Skeletal muscle cell (primary cell): Measurements from ENCODE around the gene COQ8B.
"Not testable (repeated sequence)": the region's sequence is repeated elsewhere in the genome, so short reads cannot be mapped to it uniquely, and the experiment has no call there.

Experiments
- DNase-seq: peaks from one replicate; pipeline ENCODE4 v3.0.0-alpha.2; 2010; ENCODE audit warnings: low read depth
- H3K4me3 ChIP-seq: 2 replicates; pipeline ENCODE4 v1.5.1; 2011; ENCODE audit warnings: low read depth, mild to moderate bottlenecking, control low read depth, low read length, moderate library complexity

COQ8B gene

DNA sequence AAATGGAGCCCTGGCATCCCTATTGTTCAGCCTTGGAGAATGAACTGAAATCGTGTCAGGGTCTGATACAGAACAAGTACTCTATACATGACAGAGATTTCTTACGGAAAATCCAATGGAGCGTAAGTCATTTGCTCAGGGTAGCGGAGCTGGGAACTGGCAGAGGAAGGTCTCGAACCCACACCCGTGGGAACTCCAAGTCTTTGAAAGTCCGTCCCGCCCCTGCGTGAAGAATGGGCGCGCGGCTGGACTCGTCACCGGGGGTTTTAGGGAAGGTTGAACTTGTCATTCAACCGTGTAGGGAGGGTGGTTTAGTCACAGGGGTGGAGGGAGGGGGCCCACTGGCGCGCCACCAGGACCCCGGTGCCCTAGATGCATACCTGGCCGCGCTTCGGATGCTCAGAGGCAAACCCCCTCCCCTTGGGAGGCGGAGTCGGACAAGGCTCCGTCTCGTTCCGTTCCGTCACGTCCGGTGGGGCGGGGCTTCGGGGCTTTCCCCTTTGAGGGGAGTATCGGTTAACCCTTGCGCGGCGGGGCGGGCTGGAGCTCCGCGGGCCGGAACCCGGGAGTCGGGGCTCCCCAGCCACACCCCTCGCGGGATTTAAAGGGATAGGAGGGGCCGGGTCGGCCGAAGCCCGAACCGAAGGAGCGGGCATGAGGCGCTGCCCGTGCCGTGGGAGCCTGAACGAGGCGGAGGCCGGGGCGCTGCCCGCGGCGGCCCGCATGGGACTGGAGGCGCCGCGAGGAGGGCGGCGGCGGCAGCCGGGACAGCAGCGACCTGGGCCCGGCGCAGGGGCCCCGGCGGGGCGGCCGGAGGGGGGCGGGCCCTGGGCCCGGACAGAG, at the start of gene COQ8B, which contains the start of gene ITPKC:
Gene COQ8B, minus strand, starts transcription at position 405 of the 843 bp plus-strand sequence. CDS start 2,254 bp downstream, outside the sequence.
Gene ITPKC, plus strand, starts transcription at position 631 of the 843 bp plus-strand sequence. Its CDS starts 24 bp downstream, at position 655.
- peak; percentile 91 for DNase-seq
- peak within 1 kb of the TSS; percentile 88 for H3K4me3 ChIP-seq

- not testable (repeated sequence) for DNase-seq, H3K4me3 ChIP-seq
Observed at GRCh38 chr19:40766385-40766784, 49.7 kb upstream of the COQ8B start.

DNA sequence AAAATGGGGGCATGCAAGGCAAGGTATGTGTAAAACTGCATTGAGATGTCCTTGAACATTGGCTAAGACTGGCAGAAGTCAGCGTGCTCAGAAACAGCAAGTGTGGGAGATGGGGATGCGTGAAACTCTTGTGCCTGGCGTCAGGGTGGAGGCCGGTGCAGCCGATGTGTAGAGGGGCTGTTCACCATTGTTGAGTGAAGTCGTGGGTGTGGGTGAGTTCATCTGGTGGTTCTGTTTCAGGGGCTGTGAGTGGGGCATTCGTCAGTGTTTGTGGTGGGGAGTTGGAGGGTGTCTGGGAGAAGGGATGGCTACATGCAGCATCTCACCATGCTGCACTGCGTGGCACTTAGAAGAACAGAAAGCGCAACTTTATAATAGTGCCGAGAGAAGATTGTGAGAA, 47.3 kb upstream of the COQ8B start:
- no peak overlapping the region for H3K4me3 ChIP-seq
- DNase-seq: no peak

- no peak overlapping the region for H3K4me3 ChIP-seq
- DNase-seq: no peak
Observed at GRCh38 chr19:40763526-40763925, 46.8 kb upstream of the COQ8B start.

DNA sequence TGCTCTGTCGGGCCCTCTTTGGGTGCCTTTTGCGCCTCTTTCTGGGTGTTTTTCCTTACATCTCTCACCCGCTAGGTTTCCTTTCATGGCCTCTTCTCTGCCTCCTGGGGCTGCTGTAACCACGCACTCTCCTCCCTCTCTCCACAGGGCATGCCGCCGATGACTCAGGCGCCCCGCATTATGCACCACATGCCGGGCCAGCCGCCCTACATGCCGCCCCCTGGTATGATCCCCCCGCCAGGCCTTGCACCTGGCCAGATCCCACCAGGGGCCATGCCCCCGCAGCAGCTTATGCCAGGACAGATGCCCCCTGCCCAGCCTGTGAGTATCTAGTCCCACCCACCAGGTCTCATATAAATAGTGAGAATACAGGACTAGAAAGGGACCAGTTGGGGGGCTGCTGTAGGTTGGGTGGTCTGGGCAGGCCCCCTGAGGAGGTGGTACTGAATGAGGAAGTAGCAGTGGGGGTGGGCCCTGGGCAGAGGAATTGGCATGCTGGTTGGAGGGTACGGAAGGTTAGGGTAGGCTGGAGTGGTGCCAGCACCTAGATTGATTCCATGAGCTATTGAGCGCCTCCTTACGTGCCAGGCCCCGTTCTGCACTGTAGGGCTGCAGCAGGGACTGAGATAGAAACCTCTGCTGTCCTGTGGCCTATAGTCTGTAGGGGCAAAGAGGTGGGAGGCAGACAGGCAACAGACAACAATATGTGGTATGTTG, 46.2 kb upstream of the COQ8B start:
- H3K4me3 ChIP-seq: no peak overlapping the region
- no peak for DNase-seq

- DNase-seq: no peak
Observed at GRCh38 chr19:40759352-40759751, 42.7 kb upstream of the COQ8B start.

DNA sequence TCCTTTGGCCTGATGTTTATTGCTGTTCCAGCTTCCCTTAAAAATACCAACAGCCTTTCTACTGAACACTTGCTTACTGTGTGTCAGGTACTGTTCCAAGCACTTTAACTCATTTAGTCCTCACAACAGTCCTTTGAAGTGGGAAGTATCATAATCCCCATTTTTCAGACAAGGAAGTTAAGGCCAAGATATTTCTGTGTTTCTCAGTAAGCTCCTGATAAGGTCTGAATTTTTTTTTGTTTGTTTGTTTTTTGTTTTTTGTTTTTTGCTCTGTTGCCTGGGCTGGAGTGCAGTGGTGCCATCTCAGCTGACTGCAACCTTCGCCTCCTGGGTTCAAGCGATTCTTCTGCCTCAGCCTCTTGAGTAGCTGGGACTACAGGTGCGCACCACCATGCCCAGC, 41.8 kb upstream of the COQ8B start:
- no peak for DNase-seq
- no peak overlapping the region for H3K4me3 ChIP-seq

More at GRCh38 chr19:40759352-40759751, 42.7 kb upstream of the COQ8B start:
- H3K4me3 ChIP-seq: no peak overlapping the region

- DNase-seq: no peak
- H3K4me3 ChIP-seq: no peak overlapping the region
Observed at GRCh38 chr19:40756502-40757110, 39.9 kb upstream of the COQ8B start.

- H3K4me3 ChIP-seq: no peak overlapping the region
- no peak for DNase-seq
Observed at GRCh38 chr19:40755791-40756190, 39.1 kb upstream of the COQ8B start.

GRCh38 chr19:40755248-40755624, 38.5 kb upstream of the COQ8B start:
- H3K4me3 ChIP-seq: no peak overlapping the region
- no peak for DNase-seq

DNA sequence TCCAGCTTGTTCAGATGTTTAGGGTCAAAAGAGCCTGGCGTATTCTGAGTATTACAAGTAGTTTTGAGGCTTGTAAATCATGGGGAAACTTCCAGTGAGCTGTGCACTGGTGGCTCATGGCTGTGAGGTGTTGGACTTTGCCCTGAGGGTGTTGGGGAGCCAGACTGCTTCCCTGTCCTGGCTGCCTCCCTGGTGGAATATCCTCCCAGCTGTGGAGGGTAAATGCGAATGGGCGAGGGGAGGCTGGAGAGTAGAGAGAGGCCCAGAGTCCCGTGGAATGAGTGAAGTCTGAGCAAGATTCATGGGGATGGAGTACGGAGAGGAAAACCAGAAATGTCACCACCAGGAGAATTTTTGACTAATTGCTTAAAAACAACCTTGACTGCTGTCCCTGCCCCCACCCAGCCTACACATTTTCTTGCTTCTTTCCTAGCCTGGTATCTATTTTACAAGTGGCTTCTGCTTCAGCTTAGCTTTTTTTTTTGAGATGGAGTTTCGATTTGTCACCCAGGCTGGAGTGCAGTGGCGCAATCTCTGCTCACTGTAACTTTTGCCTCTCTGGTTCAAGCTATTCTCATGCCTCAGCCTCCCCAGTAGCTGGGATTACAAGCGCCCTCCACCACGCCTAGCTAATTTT, 38.0 kb upstream of the COQ8B start:
- no peak for DNase-seq
- H3K4me3 ChIP-seq: no peak overlapping the region

GRCh38 chr19:40752257-40752781, 35.6 kb upstream of the COQ8B start:
- DNase-seq: no peak
- H3K4me3 ChIP-seq: peak overlapping the region; percentile 90

- peak; percentile 92 for DNase-seq
- H3K4me3 ChIP-seq: peak within 1 kb of the TSS; percentile 90
Observed at GRCh38 chr19:40750874-40751537, 34.3 kb upstream of the COQ8B start, which contains the start of gene SNRPA. Gene SNRPA, plus strand, starts transcription at chr19:40751203. Its CDS starts 206 bp downstream, at chr19:40751409.

- H3K4me3 ChIP-seq: peak within 1 kb of the TSS; percentile 90
- peak; percentile 99 for DNase-seq
Observed at GRCh38 chr19:40750058-40750873, 33.6 kb upstream of the COQ8B start, which contains the start of gene ACTMAP. Gene ACTMAP, minus strand, starts transcription at chr19:40750477. Its CDS starts 674 bp downstream, at chr19:40749803.

DNA sequence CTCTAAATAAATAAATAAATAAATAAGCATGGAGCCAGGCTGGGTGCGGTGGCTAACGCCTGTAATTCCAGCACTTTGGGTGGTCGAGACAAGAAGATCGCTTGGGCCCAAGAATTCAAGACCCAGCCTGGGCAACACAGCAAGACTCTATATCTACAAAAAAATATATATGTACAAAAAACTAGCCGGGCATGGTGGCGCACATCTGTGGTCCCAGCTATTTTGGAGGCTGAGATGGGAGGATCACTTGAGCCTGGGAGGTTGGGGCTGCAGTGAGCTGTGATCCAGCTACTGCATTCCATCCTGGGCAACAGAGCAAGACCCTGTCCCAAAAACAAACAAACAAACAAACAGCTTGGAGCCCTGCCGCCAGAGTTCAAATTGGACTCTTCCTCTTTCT, 30.9 kb upstream of the COQ8B start:
- no peak for DNase-seq
- no peak overlapping the region for H3K4me3 ChIP-seq

GRCh38 chr19:40745402-40745780, 28.7 kb upstream of the COQ8B start:
- no peak overlapping the region for H3K4me3 ChIP-seq
- DNase-seq: no peak

- H3K4me3 ChIP-seq: no peak overlapping the region
- DNase-seq: no peak
Observed at GRCh38 chr19:40744554-40745401, 28.1 kb upstream of the COQ8B start.
